Activated CD4-positive, alpha-beta T cell treated with anti-CD3 and anti-CD28 coated beads for 48 hours (primary cell): ENCODE results near the gene UGDH.

ENCODE experiments used
- DNase-seq: peaks from one replicate; pipeline ENCODE4 v3.0.0-alpha.2; 2020

The UGDH gene

GRCh38 chr4:39450618-39451017, 76.6 kb downstream of the UGDH start:
- no peak for DNase-seq
